H9 (cell line): Measurements from ENCODE around the gene SHTN1. TPM values are rescaled to one million over a fixed set of nuclear protein-coding genes. Genes with fewer than 3 reads are reported as not detected.
A peak's percentile ranks its signal among the peaks of the same experiment; 100 is the strongest.

Experiments
- DNase-seq: peaks from one replicate; pipeline ENCODE4 v3.0.0-alpha.2; 2017
- H2AFZ ChIP-seq: one replicate; pipeline ENCODE4 v1.6.1; 2013; ENCODE audit warnings: mild to moderate bottlenecking, low read length, control low read depth, moderate library complexity
- H2AK5ac ChIP-seq: 2 replicates; pipeline ENCODE4 v1.6.1; 2013; ENCODE audit warnings: low read length, control low read depth, mixed read lengths; ENCODE audit not compliant: insufficient read length
- H2BK120ac ChIP-seq: one replicate; pipeline ENCODE4 v1.6.1; 2013; ENCODE audit warnings: low read depth, mild to moderate bottlenecking, low read length, control low read depth, inconsistent platforms; ENCODE audit not compliant: poor library complexity, severe bottlenecking
- H2BK12ac ChIP-seq: 2 replicates; pipeline ENCODE4 v1.6.1; 2013; ENCODE audit warnings: low read length, control low read depth, mixed read lengths, low read depth; ENCODE audit not compliant: insufficient read length
- H2BK15ac ChIP-seq: 2 replicates; pipeline ENCODE4 v1.6.1; 2013; ENCODE audit warnings: low read depth, low read length, control low read depth
- H2BK20ac ChIP-seq: one replicate; pipeline ENCODE4 v1.6.1; 2013; ENCODE audit warnings: low read depth, mild to moderate bottlenecking, low read length, control low read depth, inconsistent platforms; ENCODE audit not compliant: poor library complexity, severe bottlenecking
- H2BK5ac ChIP-seq: 2 replicates; pipeline ENCODE4 v1.6.1; 2013; ENCODE audit warnings: low read length, control low read depth, mixed read lengths; ENCODE audit not compliant: insufficient read length
- H3K14ac ChIP-seq: 2 replicates; pipeline ENCODE4 v1.6.1; 2013; ENCODE audit warnings: low read length, control low read depth; ENCODE audit not compliant: insufficient read depth
- H3K18ac ChIP-seq: 2 replicates; pipeline ENCODE4 v1.6.1; 2013; ENCODE audit warnings: low read depth, mild to moderate bottlenecking, mixed read lengths, low read length, control low read depth; ENCODE audit not compliant: insufficient read length
- H3K23ac ChIP-seq: 2 replicates; pipeline ENCODE4 v1.6.1; 2013; ENCODE audit warnings: low read length, control low read depth, mixed read lengths, low read depth; ENCODE audit not compliant: insufficient read length
- H3K23me2 ChIP-seq: 2 replicates; pipeline ENCODE4 v1.6.1; 2013; ENCODE audit warnings: low read depth, mild to moderate bottlenecking, mixed read lengths, low read length, control low read depth; ENCODE audit not compliant: insufficient read length, poor library complexity, severe bottlenecking
- H3K27ac ChIP-seq: 2 replicates; pipeline ENCODE4 v1.5.1; 2013; ENCODE audit warnings: low read length, control low read depth, mixed read lengths, low read depth; ENCODE audit not compliant: insufficient read length
- H3K27me3 ChIP-seq: 2 replicates; pipeline ENCODE4 v1.6.1; 2013; ENCODE audit warnings: low read length, control low read depth, inconsistent platforms; ENCODE audit not compliant: insufficient read depth
- H3K4ac ChIP-seq: 2 replicates; pipeline ENCODE4 v1.6.1; 2013; ENCODE audit warnings: low read depth, mild to moderate bottlenecking, control low read depth, inconsistent platforms, low read length, moderate library complexity
- H3K4me1 ChIP-seq: 2 replicates; pipeline ENCODE4 v1.6.1; 2013; ENCODE audit warnings: low read length, control low read depth, inconsistent platforms; ENCODE audit not compliant: insufficient read depth
- H3K4me2 ChIP-seq: 2 replicates; pipeline ENCODE4 v1.6.1; 2013; ENCODE audit warnings: low read length, control low read depth, mixed read lengths; ENCODE audit not compliant: insufficient read length, insufficient read depth
- H3K56ac ChIP-seq: 2 replicates; pipeline ENCODE4 v1.6.1; 2013; ENCODE audit warnings: low read depth, mild to moderate bottlenecking, mixed read lengths, low read length, control low read depth; ENCODE audit not compliant: insufficient read length
- H3K79me1 ChIP-seq: 2 replicates; pipeline ENCODE4 v1.6.1; 2013; ENCODE audit warnings: low read depth, mild to moderate bottlenecking, moderate library complexity, low read length, control low read depth, inconsistent platforms; ENCODE audit not compliant: insufficient read depth, poor library complexity, severe bottlenecking
- H3K79me2 ChIP-seq: 2 replicates; pipeline ENCODE4 v1.6.1; 2013; ENCODE audit warnings: low read length, control low read depth, inconsistent platforms; ENCODE audit not compliant: insufficient read depth
- H3K9ac ChIP-seq: 2 replicates; pipeline ENCODE4 v1.6.1; 2013; ENCODE audit warnings: low read length, control low read depth, mixed read lengths; ENCODE audit not compliant: insufficient read length; ENCODE audit errors: extremely low read depth
- H3K9me3 ChIP-seq: one replicate; pipeline ENCODE4 v1.6.1; 2013; ENCODE audit warnings: low read depth, low read length, inconsistent platforms; ENCODE audit not compliant: control insufficient read depth
- H3T11ph ChIP-seq: one replicate; pipeline ENCODE4 v1.6.1; 2013; ENCODE audit warnings: mild to moderate bottlenecking, low read length, control low read depth, inconsistent platforms
- H4K20me1 ChIP-seq: one replicate; pipeline ENCODE4 v1.6.1; 2013; ENCODE audit not compliant: control insufficient read depth, insufficient read length, insufficient read depth
- H4K5ac ChIP-seq: 2 replicates; pipeline ENCODE4 v1.6.1; 2013; ENCODE audit warnings: low read depth, mild to moderate bottlenecking, mixed read lengths, low read length, control low read depth; ENCODE audit not compliant: insufficient read length
- H4K8ac ChIP-seq: replicated peaks from 2 replicates; pipeline ENCODE4 v1.6.1; 2013; ENCODE audit warnings: low read length, control low read depth, mixed read lengths, low read depth; ENCODE audit not compliant: insufficient read length
- H4K91ac ChIP-seq: 2 replicates; pipeline ENCODE4 v1.6.1; 2013; ENCODE audit warnings: low read depth, mild to moderate bottlenecking, moderate library complexity, mixed read lengths, low read length, control low read depth; ENCODE audit not compliant: insufficient read length
- H3K27ac Mint-ChIP-seq, 3 experiments: 2 replicates in 2 of 3; 3 replicates in 1 of 3; pipeline ENCODE4 v1.8.0; 2020 to 2021; ENCODE audit warnings: mixed read lengths in 3 of 3, mild to moderate bottlenecking in 1 of 3, moderate library complexity in 1 of 3
- H3K27me3 Mint-ChIP-seq: 2 replicates; pipeline ENCODE4 v1.8.0; 2021; ENCODE audit warnings: low read depth, mild to moderate bottlenecking, moderate library complexity, mixed read lengths
- H3K36me3 Mint-ChIP-seq, 3 experiments: 2 replicates in 2 of 3; 3 replicates in 1 of 3; pipeline ENCODE4 v1.8.0; 2020 to 2021; ENCODE audit warnings: low read depth in 3 of 3, mixed read lengths in 3 of 3; ENCODE audit not compliant: insufficient read depth in 1 of 3
- H3K4me1 Mint-ChIP-seq, 2 experiments: 2 replicates each; pipeline ENCODE4 v1.8.0; 2020; ENCODE audit warnings: mixed read lengths in 2 of 2
- H3K4me3 Mint-ChIP-seq, 2 experiments: 2 replicates in 1 of 2; 3 replicates in 1 of 2; pipeline ENCODE4 v1.8.0; 2020 to 2021; ENCODE audit warnings: mild to moderate bottlenecking in 2 of 2, mixed read lengths in 2 of 2, moderate library complexity in 1 of 2
- H3K9me3 Mint-ChIP-seq, 2 experiments: 2 replicates in 1 of 2; 3 replicates in 1 of 2; pipeline ENCODE4 v1.8.0; 2020; ENCODE audit warnings: mild to moderate bottlenecking in 2 of 2, mixed read lengths in 2 of 2, moderate library complexity in 1 of 2
- WGBS: extraction: QIAGEN DNeasy Blood & Tissue Kit; methylation state at CpG from one replicate; pipeline ENCODE4 v1.1.7; 2013; ENCODE audit warnings: missing lambda C conversion rate, low lambda C conversion rate, mixed read lengths; ENCODE audit not compliant: insufficient read length; ENCODE audit errors: extremely low coverage; 5-methylcytosine and 5-hydroxymethylcytosine counted together
- long read RNA-seq: library from polyadenylated mRNA; unstranded; transcript quantifications from one replicate; pipeline ENCODE4 v2.0.0, GENCODE V29; 2020
- total RNA-seq: library from RNA; stranded (reverse); gene quantifications from 2 replicates; pipeline ENCODE4 v1.2.1, GENCODE V29; 2021
- TF ChIP-seq, protein P1 (sequence below): fragments of 200-600 bp; sonication (generic); conservative IDR thresholded peaks from 3 replicates; pipeline ENCODE4 v1.8.0; 2021; ENCODE audit warnings: antibody characterized with exemption, mild to moderate bottlenecking

SHTN1 gene, protein sequence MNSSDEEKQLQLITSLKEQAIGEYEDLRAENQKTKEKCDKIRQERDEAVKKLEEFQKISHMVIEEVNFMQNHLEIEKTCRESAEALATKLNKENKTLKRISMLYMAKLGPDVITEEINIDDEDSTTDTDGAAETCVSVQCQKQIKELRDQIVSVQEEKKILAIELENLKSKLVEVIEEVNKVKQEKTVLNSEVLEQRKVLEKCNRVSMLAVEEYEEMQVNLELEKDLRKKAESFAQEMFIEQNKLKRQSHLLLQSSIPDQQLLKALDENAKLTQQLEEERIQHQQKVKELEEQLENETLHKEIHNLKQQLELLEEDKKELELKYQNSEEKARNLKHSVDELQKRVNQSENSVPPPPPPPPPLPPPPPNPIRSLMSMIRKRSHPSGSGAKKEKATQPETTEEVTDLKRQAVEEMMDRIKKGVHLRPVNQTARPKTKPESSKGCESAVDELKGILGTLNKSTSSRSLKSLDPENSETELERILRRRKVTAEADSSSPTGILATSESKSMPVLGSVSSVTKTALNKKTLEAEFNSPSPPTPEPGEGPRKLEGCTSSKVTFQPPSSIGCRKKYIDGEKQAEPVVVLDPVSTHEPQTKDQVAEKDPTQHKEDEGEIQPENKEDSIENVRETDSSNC
- 21.3 and 22.1 TPM in 2 replicates for total RNA-seq
- long read RNA-seq, full-length matches to known transcripts, result 67 of 85 reads
- long read RNA-seq, partial matches to known transcripts, result 9 of 85 reads
- long read RNA-seq, other reads (novel, unspliced or antisense), result 9 of 85 reads

DNA sequence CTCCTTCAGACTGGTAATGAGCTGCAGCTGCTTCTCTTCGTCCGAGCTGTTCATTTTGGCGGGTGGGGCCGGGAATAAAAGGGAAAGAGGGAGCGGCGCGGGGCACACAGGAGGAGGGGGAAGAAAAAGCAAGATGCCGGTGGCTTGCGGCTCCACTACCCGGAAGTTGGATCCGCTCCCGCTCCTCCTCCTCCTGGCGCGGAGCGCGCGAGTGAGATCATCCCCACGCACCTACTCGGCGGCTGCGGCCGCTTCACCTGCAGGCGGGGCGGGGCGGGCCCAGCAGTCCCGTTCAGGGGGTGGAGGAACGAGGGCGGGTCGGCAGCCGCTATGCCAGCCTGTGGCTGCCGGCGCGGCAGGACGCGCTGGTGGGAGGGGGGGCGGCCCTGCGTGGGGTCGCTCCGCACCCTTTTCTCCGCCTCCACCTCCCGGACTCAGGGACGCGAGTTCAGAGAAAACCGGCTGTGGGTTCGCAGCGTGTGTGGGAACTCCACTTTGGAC lies at the start of gene SHTN1:
TSS of gene SHTN1 (minus strand) at position 162 of the 501 bp plus-strand sequence. CDS start at position 54, 108 bp downstream.
- peak within 1 kb of the TSS; percentile 69 for H3K14ac ChIP-seq
- TF ChIP-seq, protein P1, sequence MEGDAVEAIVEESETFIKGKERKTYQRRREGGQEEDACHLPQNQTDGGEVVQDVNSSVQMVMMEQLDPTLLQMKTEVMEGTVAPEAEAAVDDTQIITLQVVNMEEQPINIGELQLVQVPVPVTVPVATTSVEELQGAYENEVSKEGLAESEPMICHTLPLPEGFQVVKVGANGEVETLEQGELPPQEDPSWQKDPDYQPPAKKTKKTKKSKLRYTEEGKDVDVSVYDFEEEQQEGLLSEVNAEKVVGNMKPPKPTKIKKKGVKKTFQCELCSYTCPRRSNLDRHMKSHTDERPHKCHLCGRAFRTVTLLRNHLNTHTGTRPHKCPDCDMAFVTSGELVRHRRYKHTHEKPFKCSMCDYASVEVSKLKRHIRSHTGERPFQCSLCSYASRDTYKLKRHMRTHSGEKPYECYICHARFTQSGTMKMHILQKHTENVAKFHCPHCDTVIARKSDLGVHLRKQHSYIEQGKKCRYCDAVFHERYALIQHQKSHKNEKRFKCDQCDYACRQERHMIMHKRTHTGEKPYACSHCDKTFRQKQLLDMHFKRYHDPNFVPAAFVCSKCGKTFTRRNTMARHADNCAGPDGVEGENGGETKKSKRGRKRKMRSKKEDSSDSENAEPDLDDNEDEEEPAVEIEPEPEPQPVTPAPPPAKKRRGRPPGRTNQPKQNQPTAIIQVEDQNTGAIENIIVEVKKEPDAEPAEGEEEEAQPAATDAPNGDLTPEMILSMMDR, result no peak
- H3K23me2 ChIP-seq, result peaks cover 4% of the 10 kb centered on the region
- H3K4me3 Mint-ChIP-seq, result peak within 1 kb of the TSS; percentile 86 to 89
- no peak within 1 kb of the TSS for H4K91ac ChIP-seq
- H4K20me1 ChIP-seq, result no peaks in the 10 kb centered on the region
- H2AK5ac ChIP-seq, result no peak within 1 kb of the TSS
- H2AFZ ChIP-seq, result peak within 1 kb of the TSS; percentile 2
- no peak within 1 kb of the TSS for H3K27ac ChIP-seq
- H2BK120ac ChIP-seq, result no peak within 1 kb of the TSS
- WGBS, result no CpG with 5 or more reads among the region's 46 CpGs
- no peak within 1 kb of the TSS for H2BK15ac ChIP-seq
- H3K9me3 ChIP-seq, result no peaks in the 10 kb centered on the region
- no peaks in the 10 kb centered on the region; the same call in 1 of the 2 replicates for H3K27me3 ChIP-seq
- peak within 1 kb of the TSS; percentile 61 for H3K18ac ChIP-seq
- peaks cover 17 to 26% of the 10 kb centered on the region in 2 experiments for H3K4me1 Mint-ChIP-seq
- H3K4me2 ChIP-seq, result peak within 1 kb of the TSS; percentile 69
- no peak within 1 kb of the TSS for H2BK5ac ChIP-seq
- H3K9ac ChIP-seq, result peak within 1 kb of the TSS; percentile 51
- peak; percentile 76 for DNase-seq
- no peak within 1 kb of the TSS for H2BK20ac ChIP-seq
- no peak within 1 kb of the TSS for H4K5ac ChIP-seq
- H3K27ac Mint-ChIP-seq, result peak within 1 kb of the TSS in 2 of 3 experiments; percentile 49 to 65; a peak in 2 of 7 replicates
- H3K9me3 Mint-ChIP-seq, result no peaks in the 10 kb centered on the region
- H3K56ac ChIP-seq, result no peak within 1 kb of the TSS
- 0 out of 7 replicates have a peak, but pooled peaks cover 0 to 3% (median 0%) of the 10 kb centered on the region in 3 experiments for H3K36me3 Mint-ChIP-seq
- H3K23ac ChIP-seq, result no peak within 1 kb of the TSS
- H3K79me1 ChIP-seq, result no peaks in the 10 kb centered on the region
- H3T11ph ChIP-seq, result no peak within 1 kb of the TSS
- H3K4ac ChIP-seq, result no peak within 1 kb of the TSS
- H3K4me1 ChIP-seq, result no peaks in the 10 kb centered on the region
- H2BK12ac ChIP-seq, result no peak within 1 kb of the TSS
- H3K79me2 ChIP-seq, result no peaks in the 10 kb centered on the region
- H4K8ac ChIP-seq, result no peak within 1 kb of the TSS
- peaks cover 7% of the 10 kb centered on the region for H3K27me3 Mint-ChIP-seq
